Panc1 (cell line): Measurements from ENCODE around the gene CCDC39. TPM values are rescaled to one million over a fixed set of nuclear protein-coding genes. Genes with fewer than 3 reads are reported as not detected.

Experiments
- ATAC-seq: fragments of 200-7000 bp; cut with Tn5 transposase; 2 replicates; pipeline ENCODE4 v1.9.1; 2020; ENCODE audit warnings: mild to moderate bottlenecking, moderate library complexity
- BruUV-seq: library from RNA; stranded (reverse); fragments of 400-500 nt; replicated peaks from 2 replicates; lab custom pipeline; 2021; lab: Mats Ljungman, UMichigan
- CTCF ChIA-PET: fragments of 300-600 bp; sonication (Branson Sonifier 250); formaldehyde crosslinking; loops from one replicate; lab custom pipeline; 2022; ENCODE audit warnings: antibody characterized with exemption; lab: Charles Lee
- POLR2A ChIA-PET: fragments of 300-600 bp; sonication (Branson Sonifier 250); formaldehyde crosslinking; loops from one replicate; lab custom pipeline; 2022; ENCODE audit warnings: antibody characterized with exemption; lab: Charles Lee
- DNase-seq: peaks from one replicate; pipeline ENCODE4 v3.0.0-alpha.2; 2010; ENCODE audit warnings: low read depth, low spot score
- H3K27ac ChIP-seq: 2 replicates; pipeline ENCODE4 v1.5.1; 2011; ENCODE audit warnings: mild to moderate bottlenecking, low read length, inconsistent platforms
- H3K27me3 ChIP-seq: fragments of 200-500 bp; sonication (Bioruptor generic); 2 replicates; pipeline ENCODE4 v1.6.0; 2014; ENCODE audit warnings: low read length, inconsistent platforms; ENCODE audit not compliant: control insufficient read depth, insufficient read depth
- H3K36me3 ChIP-seq: fragments of 200-500 bp; sonication (Bioruptor generic); 2 replicates; pipeline ENCODE4 v1.5.1; 2014; ENCODE audit warnings: inconsistent platforms, mild to moderate bottlenecking, low read length, moderate library complexity; ENCODE audit not compliant: control insufficient read depth, insufficient read depth
- H3K4me1 ChIP-seq: 2 replicates; pipeline ENCODE4 v1.5.1; 2011; ENCODE audit warnings: inconsistent platforms, mild to moderate bottlenecking, low read length, moderate library complexity; ENCODE audit not compliant: control insufficient read depth, insufficient read depth
- H3K4me3 ChIP-seq, 2 experiments: 2 replicates each; pipeline ENCODE4 v1.5.1; 2011 to 2012; ENCODE audit warnings: low read depth in 2 of 2, low read length in 2 of 2, mild to moderate bottlenecking in 2 of 2, inconsistent platforms in 1 of 2, moderate library complexity in 1 of 2
- H3K9me3 ChIP-seq: fragments of 200-500 bp; sonication (Bioruptor generic); 2 replicates; pipeline ENCODE4 v1.5.1; 2014; ENCODE audit warnings: low read depth, mild to moderate bottlenecking, inconsistent platforms, low read length, moderate library complexity; ENCODE audit not compliant: control insufficient read depth, insufficient read depth
- POLR2AphosphoS5 ChIP-seq: IDR thresholded peaks from 2 replicates; pipeline ENCODE4 v1.6.1; 2012; ENCODE audit warnings: mild to moderate bottlenecking, low read depth, low read length, moderate library complexity
- SIN3A ChIP-seq: IDR thresholded peaks from 2 replicates; pipeline ENCODE4 v1.6.1; 2012; ENCODE audit warnings: low read depth, mild to moderate bottlenecking, low read length, moderate library complexity, borderline replicate concordance; ENCODE audit not compliant: insufficient read depth
- TCF7L2 ChIP-seq: IDR thresholded peaks from 2 replicates; pipeline ENCODE4 v1.6.1; 2011; ENCODE audit warnings: mild to moderate bottlenecking, low read depth, low read length, inconsistent platforms
- in situ Hi-C: cut with HindIII; loops from 2 replicates; pipeline ENCODE4 v1.10.0; 2016; ENCODE audit warnings: low sequenced_read_pairs, low pct_unique_long_range_greater_than_20kb
- intact Hi-C: fragments of 100-400 bp; cut with micrococcal nuclease; formaldehyde crosslinking; loops from one replicate; pipeline ENCODE4 v1.10.0; 2022; ENCODE audit not compliant: unreplicated experiment
- total RNA-seq: library from RNA; stranded (reverse); gene quantifications from one replicate; pipeline ENCODE4 v1.2.1, GENCODE V29; 2021; ENCODE audit not compliant: unreplicated experiment
- TF ChIP-seq, protein P1 (sequence below), 2 experiments: IDR thresholded peaks; 2 replicates each; pipeline ENCODE4 v1.6.1; 2011 to 2012; ENCODE audit warnings: low read depth in 2 of 2, control low read depth in 1 of 2, low read length in 1 of 2, mild to moderate bottlenecking in 1 of 2, moderate library complexity in 1 of 2; ENCODE audit not compliant: insufficient read depth in 1 of 2
- TF ChIP-seq, protein P2 (sequence below): fragments of 450-650 bp; IDR thresholded peaks from 2 replicates; pipeline ENCODE4 v1.5.1; 2017; ENCODE audit warnings: mild to moderate bottlenecking

CCDC39 gene
- total RNA-seq, 1 experiment from 2014 or later: not detected

DNA sequence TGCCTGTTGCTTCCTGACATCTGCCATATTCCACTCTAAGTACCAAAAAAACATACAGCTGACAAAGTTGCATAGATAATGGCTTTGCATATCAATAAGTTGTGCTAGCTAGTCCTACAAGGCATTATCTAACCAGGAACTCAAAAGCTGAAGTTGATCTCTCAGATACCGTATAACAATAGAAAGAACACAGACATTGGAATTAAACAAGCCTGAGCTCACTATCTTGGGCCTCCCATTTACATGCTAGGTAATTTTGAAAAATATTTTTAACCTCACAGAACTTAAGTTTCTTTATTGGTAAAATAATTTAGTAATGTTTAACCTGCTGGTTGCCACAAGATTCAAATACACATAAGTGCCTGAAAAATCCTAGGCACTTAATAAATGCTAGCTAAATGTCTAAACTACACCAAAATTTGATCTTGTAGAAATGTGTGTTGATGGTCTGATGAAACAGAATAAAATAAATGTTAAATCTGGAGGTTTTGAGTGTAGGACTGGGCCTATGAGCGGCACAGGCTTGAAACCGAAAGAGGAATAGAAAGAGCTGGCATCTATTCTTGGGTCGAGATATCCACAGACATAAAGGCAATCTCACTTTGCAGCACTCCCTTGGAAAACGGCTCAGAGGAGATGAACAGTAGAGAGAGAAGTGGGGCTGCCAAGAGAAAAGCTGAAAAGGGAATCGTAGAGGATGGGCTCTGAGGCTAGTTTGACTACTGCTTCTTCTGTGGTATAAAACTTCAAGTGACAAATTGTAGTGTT, 107.3 kb downstream of the CCDC39 start:
- DNase-seq: no peak
- no peaks in the 10 kb centered on the region for H3K36me3 ChIP-seq
- in situ Hi-C loops (no loop called here), intact Hi-C loops (no loop called here)
- no peak for ATAC-seq
- POLR2A ChIA-PET: no interaction called here
- BruUV-seq: no TSS peak
- no peak overlapping the region for H3K4me3 ChIP-seq
- H3K27ac ChIP-seq: no peak overlapping the region
- no peaks in the 10 kb centered on the region for H3K9me3 ChIP-seq
- no peaks in the 10 kb centered on the region for H3K27me3 ChIP-seq
- CTCF ChIA-PET: no interaction called here
- TF ChIP-seq POLR2AphosphoS5 (no peak), TCF7L2 (no peak), SIN3A (no peak)
- TF ChIP-seq, protein P1, sequence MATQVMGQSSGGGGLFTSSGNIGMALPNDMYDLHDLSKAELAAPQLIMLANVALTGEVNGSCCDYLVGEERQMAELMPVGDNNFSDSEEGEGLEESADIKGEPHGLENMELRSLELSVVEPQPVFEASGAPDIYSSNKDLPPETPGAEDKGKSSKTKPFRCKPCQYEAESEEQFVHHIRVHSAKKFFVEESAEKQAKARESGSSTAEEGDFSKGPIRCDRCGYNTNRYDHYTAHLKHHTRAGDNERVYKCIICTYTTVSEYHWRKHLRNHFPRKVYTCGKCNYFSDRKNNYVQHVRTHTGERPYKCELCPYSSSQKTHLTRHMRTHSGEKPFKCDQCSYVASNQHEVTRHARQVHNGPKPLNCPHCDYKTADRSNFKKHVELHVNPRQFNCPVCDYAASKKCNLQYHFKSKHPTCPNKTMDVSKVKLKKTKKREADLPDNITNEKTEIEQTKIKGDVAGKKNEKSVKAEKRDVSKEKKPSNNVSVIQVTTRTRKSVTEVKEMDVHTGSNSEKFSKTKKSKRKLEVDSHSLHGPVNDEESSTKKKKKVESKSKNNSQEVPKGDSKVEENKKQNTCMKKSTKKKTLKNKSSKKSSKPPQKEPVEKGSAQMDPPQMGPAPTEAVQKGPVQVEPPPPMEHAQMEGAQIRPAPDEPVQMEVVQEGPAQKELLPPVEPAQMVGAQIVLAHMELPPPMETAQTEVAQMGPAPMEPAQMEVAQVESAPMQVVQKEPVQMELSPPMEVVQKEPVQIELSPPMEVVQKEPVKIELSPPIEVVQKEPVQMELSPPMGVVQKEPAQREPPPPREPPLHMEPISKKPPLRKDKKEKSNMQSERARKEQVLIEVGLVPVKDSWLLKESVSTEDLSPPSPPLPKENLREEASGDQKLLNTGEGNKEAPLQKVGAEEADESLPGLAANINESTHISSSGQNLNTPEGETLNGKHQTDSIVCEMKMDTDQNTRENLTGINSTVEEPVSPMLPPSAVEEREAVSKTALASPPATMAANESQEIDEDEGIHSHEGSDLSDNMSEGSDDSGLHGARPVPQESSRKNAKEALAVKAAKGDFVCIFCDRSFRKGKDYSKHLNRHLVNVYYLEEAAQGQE (IDR thresholded peaks at IDR 0.05; ENCODE audit: insufficient read depth in 1 of 2, low read depth in 2 of 2, low read length in 1 of 2): no peak
- TF ChIP-seq, protein P2, sequence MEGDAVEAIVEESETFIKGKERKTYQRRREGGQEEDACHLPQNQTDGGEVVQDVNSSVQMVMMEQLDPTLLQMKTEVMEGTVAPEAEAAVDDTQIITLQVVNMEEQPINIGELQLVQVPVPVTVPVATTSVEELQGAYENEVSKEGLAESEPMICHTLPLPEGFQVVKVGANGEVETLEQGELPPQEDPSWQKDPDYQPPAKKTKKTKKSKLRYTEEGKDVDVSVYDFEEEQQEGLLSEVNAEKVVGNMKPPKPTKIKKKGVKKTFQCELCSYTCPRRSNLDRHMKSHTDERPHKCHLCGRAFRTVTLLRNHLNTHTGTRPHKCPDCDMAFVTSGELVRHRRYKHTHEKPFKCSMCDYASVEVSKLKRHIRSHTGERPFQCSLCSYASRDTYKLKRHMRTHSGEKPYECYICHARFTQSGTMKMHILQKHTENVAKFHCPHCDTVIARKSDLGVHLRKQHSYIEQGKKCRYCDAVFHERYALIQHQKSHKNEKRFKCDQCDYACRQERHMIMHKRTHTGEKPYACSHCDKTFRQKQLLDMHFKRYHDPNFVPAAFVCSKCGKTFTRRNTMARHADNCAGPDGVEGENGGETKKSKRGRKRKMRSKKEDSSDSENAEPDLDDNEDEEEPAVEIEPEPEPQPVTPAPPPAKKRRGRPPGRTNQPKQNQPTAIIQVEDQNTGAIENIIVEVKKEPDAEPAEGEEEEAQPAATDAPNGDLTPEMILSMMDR: no peak
- H3K4me1 ChIP-seq: no peaks in the 10 kb centered on the region

- H3K27ac ChIP-seq: no peak overlapping the region
- ATAC-seq (no peak), DNase-seq (no peak)
- TF ChIP-seq TCF7L2 (no peak), SIN3A (no peak), POLR2AphosphoS5 (no peak)
- TF ChIP-seq, protein P2: no peak
- TF ChIP-seq, protein P1 (IDR thresholded peaks at IDR 0.05; ENCODE audit: insufficient read depth in 1 of 2, low read depth in 2 of 2, low read length in 1 of 2): no peak
- no peaks in the 10 kb centered on the region for H3K27me3 ChIP-seq
- ChIA-PET POLR2A (no interaction called here), CTCF (no interaction called here)
- no peak overlapping the region for H3K4me3 ChIP-seq
- no peaks in the 10 kb centered on the region for H3K36me3 ChIP-seq
- in situ Hi-C loops: no loop called here
- BruUV-seq: no TSS peak
- intact Hi-C loops: no loop called here
- H3K9me3 ChIP-seq: no peaks in the 10 kb centered on the region
- H3K4me1 ChIP-seq: no peaks in the 10 kb centered on the region
Observed at GRCh38 chr3:180570238-180570637, 109.1 kb downstream of the CCDC39 start.
